ENCODE results near the gene SARDH.

SARDH gene

DNA sequence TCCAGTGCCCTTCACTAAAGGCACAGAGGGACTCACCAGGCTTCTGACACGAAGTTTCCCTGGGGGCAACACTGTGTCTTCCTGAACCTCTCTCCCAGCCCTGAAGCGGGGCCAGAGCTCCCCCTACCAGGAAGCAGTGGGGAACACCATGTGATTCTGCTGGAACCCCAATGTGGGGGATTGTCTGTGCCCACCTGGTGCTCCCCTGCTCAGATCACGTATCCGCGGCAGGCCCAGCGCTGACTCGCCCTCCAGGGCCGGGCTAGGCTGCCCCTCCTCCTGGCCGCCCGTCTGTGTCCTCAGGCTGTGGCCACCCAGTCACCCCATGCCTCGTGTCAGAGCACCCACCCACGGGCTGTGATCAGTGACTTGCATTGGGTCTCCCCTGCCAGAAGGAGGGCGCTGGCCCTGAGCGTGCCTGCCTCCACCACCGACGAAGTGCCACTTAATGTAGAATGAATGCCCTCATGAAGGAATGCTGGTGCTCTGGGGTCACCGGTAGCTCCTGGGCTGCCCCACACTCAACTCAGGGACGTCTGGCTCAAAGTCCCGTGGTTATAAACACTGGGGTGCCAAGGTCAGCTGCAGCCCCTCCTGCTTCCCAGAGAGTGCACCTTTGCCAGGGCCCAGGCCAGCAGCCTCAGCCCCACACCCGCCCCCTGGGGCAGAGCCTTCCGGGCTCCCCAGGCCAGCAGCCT is 22.1 kb downstream of the SARDH start:
- TF ChIP-seq, protein P1, sequence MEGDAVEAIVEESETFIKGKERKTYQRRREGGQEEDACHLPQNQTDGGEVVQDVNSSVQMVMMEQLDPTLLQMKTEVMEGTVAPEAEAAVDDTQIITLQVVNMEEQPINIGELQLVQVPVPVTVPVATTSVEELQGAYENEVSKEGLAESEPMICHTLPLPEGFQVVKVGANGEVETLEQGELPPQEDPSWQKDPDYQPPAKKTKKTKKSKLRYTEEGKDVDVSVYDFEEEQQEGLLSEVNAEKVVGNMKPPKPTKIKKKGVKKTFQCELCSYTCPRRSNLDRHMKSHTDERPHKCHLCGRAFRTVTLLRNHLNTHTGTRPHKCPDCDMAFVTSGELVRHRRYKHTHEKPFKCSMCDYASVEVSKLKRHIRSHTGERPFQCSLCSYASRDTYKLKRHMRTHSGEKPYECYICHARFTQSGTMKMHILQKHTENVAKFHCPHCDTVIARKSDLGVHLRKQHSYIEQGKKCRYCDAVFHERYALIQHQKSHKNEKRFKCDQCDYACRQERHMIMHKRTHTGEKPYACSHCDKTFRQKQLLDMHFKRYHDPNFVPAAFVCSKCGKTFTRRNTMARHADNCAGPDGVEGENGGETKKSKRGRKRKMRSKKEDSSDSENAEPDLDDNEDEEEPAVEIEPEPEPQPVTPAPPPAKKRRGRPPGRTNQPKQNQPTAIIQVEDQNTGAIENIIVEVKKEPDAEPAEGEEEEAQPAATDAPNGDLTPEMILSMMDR (IDR thresholded peaks at IDR 0.05; ENCODE audit: low read depth, low read length) = peak; percentile 60
- peak overlapping the region in 1 of 2 donors; percentile 0 for H3K4me3 ChIP-seq (replicated peaks in 1 of 2; ENCODE audit: low read depth in 2 of 2, low read length in 2 of 2)
- DNase-seq (ENCODE audit: low read depth in 2 of 2) = peak; percentile 55 to 64

DNA sequence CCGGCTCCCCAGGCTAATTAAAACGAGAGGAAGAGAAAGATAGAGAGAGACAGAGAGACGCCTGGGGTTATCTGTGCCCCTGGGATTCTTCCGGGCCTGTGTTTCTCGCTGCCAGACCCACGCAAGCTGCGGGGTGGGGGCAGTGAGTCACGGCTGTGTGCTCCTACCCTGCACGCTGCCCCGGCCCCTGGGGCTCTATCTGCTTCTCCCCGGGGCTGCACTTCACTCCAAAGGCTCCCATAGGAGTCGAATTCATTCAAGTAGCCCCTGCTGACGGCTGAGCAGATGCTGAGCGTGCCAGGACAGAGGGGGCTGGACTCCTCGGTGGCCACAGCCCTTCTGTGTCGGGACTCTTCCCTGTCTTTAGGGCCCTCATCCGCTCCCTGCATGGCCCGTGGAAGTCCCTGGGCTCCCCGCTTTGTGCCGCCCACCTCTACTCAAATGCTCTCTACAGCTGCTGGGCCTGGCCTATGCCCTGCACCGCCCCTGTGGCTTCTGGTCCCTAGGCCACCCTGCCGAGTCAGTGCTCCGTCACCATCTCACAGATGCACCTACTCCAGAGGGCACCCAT is 22.8 kb downstream of the SARDH start:
- TF ChIP-seq, protein P1 (IDR thresholded peaks at IDR 0.05; ENCODE audit: low read depth, low read length) = no peak
- H3K4me3 ChIP-seq (replicated peaks in 1 of 2; ENCODE audit: low read depth in 2 of 2, low read length in 2 of 2) = peak overlapping the region in 1 of 2 donors; percentile 0
- peak; percentile 75 to 91 for DNase-seq (ENCODE audit: low read depth in 2 of 2)

DNA sequence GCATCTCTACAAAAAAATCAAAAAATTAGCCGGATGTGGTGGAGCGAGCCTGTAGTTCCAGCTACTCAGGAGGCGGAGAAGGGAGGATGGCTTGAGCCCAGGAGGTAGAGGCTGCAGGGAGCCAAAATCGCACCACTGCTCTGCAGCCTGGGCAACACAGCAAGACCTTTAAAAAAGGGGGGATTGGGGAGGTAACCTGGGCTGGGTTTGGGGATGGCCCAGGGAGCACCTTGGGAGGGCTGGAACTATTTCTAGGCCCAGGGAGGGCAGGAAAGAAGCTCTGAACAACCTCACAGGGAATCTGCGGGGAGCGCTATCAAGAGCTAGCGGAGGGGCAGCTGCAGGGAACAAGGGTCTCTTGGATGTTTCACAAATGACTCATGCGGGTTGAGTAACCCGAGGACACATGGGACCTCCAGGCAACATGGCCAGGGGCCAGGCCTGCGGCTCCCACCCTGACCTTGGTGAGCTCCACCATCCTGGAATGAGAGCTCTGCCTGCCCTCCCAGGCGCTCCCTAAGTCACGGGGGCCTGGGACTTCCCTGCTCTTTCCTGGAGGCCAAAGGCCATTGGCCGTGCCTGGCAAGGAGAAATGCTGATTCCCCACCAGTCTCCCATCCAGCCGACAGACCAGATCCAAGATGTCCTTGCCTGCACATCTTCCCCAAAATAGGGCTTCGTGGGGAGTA is 23.4 kb downstream of the SARDH start:
- peak; percentile 93 to 97 for DNase-seq (ENCODE audit: low read depth in 2 of 2)
- TF ChIP-seq, protein P1 (IDR thresholded peaks at IDR 0.05; ENCODE audit: low read depth, low read length) = no peak
- no peak overlapping the region for H3K4me3 ChIP-seq (replicated peaks in 1 of 2; ENCODE audit: low read depth in 2 of 2, low read length in 2 of 2)

DNA sequence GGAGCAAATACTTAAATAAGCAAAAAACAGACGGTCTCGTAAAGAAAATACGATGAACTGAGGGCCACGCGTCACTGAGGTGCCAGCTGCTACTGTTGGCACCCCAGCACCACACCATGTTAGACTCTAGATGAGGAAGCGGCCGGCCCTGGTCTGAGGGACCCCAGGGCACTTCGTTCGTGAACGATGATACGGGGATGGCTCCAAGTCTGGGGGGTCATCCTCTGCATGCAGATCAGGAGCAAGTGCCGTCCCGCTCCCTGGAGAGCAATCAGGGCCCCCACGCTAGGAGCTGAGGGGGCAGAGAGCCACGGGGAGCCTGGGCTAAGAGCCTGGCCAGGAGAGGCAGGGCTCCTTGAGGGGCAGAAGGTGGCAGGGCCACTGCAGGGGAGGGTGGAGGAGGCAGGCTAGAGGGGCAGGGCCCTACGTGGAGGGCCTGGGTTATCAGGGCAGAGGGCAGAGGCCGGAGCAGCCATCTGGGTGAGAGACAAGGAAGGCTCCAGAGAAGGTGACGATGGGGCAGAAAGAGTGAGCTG is 24.1 kb downstream of the SARDH start:
- TF ChIP-seq, protein P1 (IDR thresholded peaks at IDR 0.05; ENCODE audit: low read depth, low read length) = no peak
- no peak for DNase-seq (ENCODE audit: low read depth in 2 of 2)
- no peak overlapping the region for H3K4me3 ChIP-seq (replicated peaks in 1 of 2; ENCODE audit: low read depth in 2 of 2, low read length in 2 of 2)

DNA sequence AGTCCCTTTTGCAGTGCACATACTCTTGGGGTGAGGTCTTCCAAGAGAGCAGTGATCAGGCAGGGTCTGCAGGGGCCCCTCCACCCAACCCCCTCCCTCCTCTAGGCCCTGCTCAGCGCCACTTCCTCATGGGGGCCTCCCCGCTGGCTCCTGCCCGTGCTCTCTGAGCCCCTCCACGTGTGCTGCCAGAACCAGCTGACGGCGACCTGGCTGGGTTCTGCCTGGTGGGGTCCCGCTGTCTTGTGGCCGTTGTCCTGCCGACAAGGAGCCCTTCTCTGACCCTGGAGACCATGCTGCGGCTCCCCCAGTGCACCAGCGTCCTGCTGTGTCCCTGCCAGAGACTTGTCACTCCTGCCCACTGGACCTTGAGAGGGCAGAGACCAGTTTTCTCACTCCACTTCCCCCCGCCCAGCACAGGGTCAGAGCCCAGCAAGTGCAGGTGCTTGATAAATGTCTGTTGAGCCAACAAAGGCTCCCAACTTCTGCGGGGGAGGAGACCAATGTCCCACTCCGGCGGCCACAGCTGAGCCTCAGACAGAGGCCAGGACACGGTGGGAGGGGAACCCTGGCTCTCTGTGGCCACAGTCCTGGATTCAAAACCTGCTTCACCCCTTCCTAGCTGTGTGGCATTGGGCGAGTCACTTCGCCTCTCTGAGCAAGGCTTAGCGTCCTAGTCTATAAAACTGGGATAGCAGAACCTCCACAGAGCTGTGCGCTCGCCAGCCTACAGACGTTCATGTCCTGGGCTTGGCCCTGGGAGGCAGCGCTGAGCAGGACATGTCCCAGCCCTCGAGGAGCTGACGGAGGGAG is 24.8 kb downstream of the SARDH start:
- H3K4me3 ChIP-seq (replicated peaks in 1 of 2; ENCODE audit: low read depth in 2 of 2, low read length in 2 of 2) = no peak overlapping the region
- TF ChIP-seq, protein P1 (IDR thresholded peaks at IDR 0.05; ENCODE audit: low read depth, low read length) = no peak
- DNase-seq (ENCODE audit: low read depth in 2 of 2) = no peak
